Measurements from ENCODE around the gene TCF21. TPM values are rescaled to one million over a fixed set of nuclear protein-coding genes. Genes with fewer than 3 reads are reported as not detected.
A peak's percentile ranks its signal among the peaks of the same experiment; 100 is the strongest.

Gene TCF21
- total and polyA plus RNA-seq, 2 of the 13 experiments (the other 11 are each of a cell fraction or from before 2014, with no cell fraction given): not detected

DNA sequence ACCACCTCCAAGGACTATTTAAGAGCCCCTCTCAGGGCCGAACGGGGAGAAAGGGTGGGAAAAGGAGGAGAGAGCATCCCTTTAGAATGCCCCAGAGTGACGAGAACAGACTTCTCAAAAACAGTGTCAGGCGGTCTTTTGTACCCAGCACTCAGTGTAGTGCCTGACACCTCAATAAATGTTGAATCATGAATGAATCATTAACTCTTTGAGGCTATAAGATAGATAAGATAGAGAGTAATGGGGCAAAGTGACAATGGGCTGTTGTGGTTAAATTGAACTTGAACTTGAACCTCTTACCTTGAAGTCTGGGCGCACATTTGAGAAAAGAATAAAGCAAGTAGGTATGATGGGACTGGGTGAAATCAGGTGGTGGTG, 7.4 kb downstream of the TCF21 start:
- H3K27me3 ChIP-seq (ENCODE audit: control insufficient read depth in 1 of 2, insufficient read depth in 2 of 2, low read length in 2 of 2): peaks cover 6 to 63% of the 10 kb centered on the region in 2 experiments
- H3K4me1 ChIP-seq (ENCODE audit: insufficient read depth, low read length): peaks cover 11% of the 10 kb centered on the region
- intact Hi-C loops (cut with micrococcal nuclease; ENCODE audit: unreplicated experiment) (no loop called here), in situ Hi-C loops (cut with HindIII; ENCODE audit: extremely low pct_ligation_motif_present, low pct_unique_long_range_greater_than_20kb) (no loop called here)
- ChIA-PET CTCF (ENCODE audit: low intra/inter-chr PET ratio, low total read pairs) (no interaction called here), POLR2A (no interaction called here)
- TF ChIP-seq, protein P1, sequence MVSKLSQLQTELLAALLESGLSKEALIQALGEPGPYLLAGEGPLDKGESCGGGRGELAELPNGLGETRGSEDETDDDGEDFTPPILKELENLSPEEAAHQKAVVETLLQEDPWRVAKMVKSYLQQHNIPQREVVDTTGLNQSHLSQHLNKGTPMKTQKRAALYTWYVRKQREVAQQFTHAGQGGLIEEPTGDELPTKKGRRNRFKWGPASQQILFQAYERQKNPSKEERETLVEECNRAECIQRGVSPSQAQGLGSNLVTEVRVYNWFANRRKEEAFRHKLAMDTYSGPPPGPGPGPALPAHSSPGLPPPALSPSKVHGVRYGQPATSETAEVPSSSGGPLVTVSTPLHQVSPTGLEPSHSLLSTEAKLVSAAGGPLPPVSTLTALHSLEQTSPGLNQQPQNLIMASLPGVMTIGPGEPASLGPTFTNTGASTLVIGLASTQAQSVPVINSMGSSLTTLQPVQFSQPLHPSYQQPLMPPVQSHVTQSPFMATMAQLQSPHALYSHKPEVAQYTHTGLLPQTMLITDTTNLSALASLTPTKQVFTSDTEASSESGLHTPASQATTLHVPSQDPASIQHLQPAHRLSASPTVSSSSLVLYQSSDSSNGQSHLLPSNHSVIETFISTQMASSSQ (IDR thresholded peaks at IDR 0.05; ENCODE audit: low read depth): peak; percentile 43; the same call in 1 of the 2 replicates
- TF ChIP-seq, protein P1 (CRISPR knock-in tag; IDR thresholded peaks at IDR 0.05; ENCODE audit: borderline replicate concordance): no peak
- no peak for TF ChIP-seq SOX13 (IDR thresholded peaks at IDR 0.05)
- peak in 1 of 2 experiments; percentile 46; a peak in 1 of 4 replicates for TF ChIP-seq SOX13 (CRISPR knock-in tag; conservative IDR thresholded peaks at IDR 0.05 in 1 of 2, IDR thresholded peaks at IDR 0.05 in 1 of 2)
- peak; percentile 21; the same call in 1 of the 2 replicates for TF ChIP-seq NCOR1 (IDR thresholded peaks at IDR 0.05; ENCODE audit: borderline replicate concordance, low read length)
- no peak for TF ChIP-seq SOX6 (IDR thresholded peaks at IDR 0.05)
- peak; percentile 9; the same call in 1 of the 2 replicates for TF ChIP-seq SOX6 (CRISPR knock-in tag; IDR thresholded peaks at IDR 0.05)
- TF ChIP-seq EP300 (IDR thresholded peaks at IDR 0.05; ENCODE audit: low read depth in 2 of 2, low read length in 2 of 2): peak in 1 of 2 experiments; percentile 9; a peak in 1 of 4 replicates
- TF ChIP-seq EP300 (CRISPR knock-in tag; IDR thresholded peaks at IDR 0.05; ENCODE audit: borderline replicate concordance): no peak
- TF ChIP-seq, protein P2, sequence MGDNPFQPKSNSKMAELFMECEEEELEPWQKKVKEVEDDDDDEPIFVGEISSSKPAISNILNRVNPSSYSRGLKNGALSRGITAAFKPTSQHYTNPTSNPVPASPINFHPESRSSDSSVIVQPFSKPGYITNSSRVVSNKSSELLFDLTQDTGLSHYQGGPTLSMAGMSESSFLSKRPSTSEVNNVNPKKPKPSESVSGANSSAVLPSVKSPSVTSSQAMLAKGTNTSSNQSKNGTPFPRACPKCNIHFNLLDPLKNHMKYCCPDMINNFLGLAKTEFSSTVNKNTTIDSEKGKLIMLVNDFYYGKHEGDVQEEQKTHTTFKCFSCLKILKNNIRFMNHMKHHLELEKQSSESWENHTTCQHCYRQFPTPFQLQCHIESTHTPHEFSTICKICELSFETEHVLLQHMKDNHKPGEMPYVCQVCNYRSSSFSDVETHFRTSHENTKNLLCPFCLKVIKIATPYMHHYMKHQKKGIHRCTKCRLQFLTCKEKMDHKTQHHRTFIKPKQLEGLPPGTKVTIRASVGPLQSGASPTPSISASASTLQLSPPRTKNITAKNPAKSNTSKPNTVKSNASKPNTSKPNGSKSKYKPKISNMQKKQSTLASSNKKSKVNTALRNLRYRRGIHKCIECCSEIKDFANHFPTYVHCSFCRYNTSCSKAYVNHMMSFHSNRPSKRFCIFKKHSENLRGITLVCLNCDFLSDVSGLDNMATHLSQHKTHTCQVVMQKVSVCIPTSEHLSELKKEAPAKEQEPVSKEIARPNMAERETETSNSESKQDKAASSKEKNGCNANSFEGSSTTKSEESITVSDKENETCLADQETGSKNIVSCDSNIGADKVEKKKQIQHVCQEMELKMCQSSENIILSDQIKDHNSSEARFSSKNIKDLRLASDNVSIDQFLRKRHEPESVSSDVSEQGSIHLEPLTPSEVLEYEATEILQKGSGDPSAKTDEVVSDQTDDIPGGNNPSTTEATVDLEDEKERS (CRISPR knock-in tag; IDR thresholded peaks at IDR 0.05): no peak
- no peaks in the 10 kb centered on the region for H3K9me3 ChIP-seq (ENCODE audit: low read length)
- no peak overlapping the region for H3K9ac ChIP-seq (ENCODE audit: insufficient read depth, low read depth, low read length)
- no peaks in the 10 kb centered on the region for H3K36me3 ChIP-seq (replicated peaks in 1 of 2; ENCODE audit: control insufficient read depth in 1 of 2, insufficient read depth in 2 of 2, low read length in 2 of 2)
- no peak overlapping the region for H3K27ac ChIP-seq (ENCODE audit: extremely low read length, insufficient read depth, low read length)
- H2AFZ ChIP-seq (ENCODE audit: low read length): no peak overlapping the region
- peak; percentile 68 for ATAC-seq
- 3% methylated on average over 5 of the region's 5 CpGs for WGBS (ENCODE audit: low lambda C conversion rate)
- peak; percentile 34 for DNase-seq (ENCODE audit: low spot score)
- no peaks in the 10 kb centered on the region for H3K79me2 ChIP-seq (ENCODE audit: insufficient read depth, low read length)
- no peak overlapping the region for H3K4me2 ChIP-seq (ENCODE audit: low read depth, low read length)
- no TSS peak for BruUV-seq (replicated peaks)
- H4K20me1 ChIP-seq (ENCODE audit: insufficient read depth, low read length): no peaks in the 10 kb centered on the region
- FAIRE-seq: no peak
- no peak overlapping the region for H3K4me3 ChIP-seq (replicated peaks in 1 of 3; ENCODE audit: insufficient read depth in 1 of 3, low read depth in 2 of 3, low read length in 3 of 3)
